Heart right ventricle (tissue), 16 donors: ENCODE data around the gene HDAC9. TPM values are rescaled to one million over a fixed set of nuclear protein-coding genes. Genes with fewer than 3 reads are reported as not detected.
"Not testable (repeated sequence)": the region's sequence is repeated elsewhere in the genome, so short reads cannot be mapped to it uniquely, and the experiment has no call there.

ENCODE experiments used
- ATAC-seq, 8 donors: fragments of 200-7000 bp; cut with Tn5 transposase; one replicate each; pipeline ENCODE4 v1.9.1; 2020; ENCODE audit warnings: mild to moderate bottlenecking in 8 of 8, moderate library complexity in 8 of 8, moderate number of reproducible peaks in 1 of 8
- DNase-seq, 2 donors: peaks; one replicate each; pipeline ENCODE4 v3.0.0-alpha.2; 2020
- H3K27ac ChIP-seq, 10 donors: fragments of 200-600 bp; sonication (generic) in 2 of 10; one replicate each; pipeline versions ENCODE4 v1.5.0 to v1.8.0; 2020 to 2022; ENCODE audit warnings: mild to moderate bottlenecking in 3 of 10
- H3K27me3 ChIP-seq, 7 donors: fragments of 200-600 bp; one replicate each; pipeline ENCODE4 v1.8.0; 2021 to 2022; ENCODE audit warnings: mild to moderate bottlenecking in 2 of 7
- H3K36me3 ChIP-seq, 9 donors: fragments of 200-600 bp; sonication (generic) in 1 of 9; one replicate each; pipeline versions ENCODE4 v1.5.0 to v1.8.0; 2020 to 2022; ENCODE audit warnings: mild to moderate bottlenecking in 2 of 9
- H3K4me1 ChIP-seq, 9 donors: fragments of 200-600 bp; sonication (generic) in 1 of 9; one replicate each; pipeline versions ENCODE4 v1.5.0 to v1.8.0; 2020 to 2022; ENCODE audit warnings: mild to moderate bottlenecking in 4 of 9
- H3K4me3 ChIP-seq, 10 donors: fragments of 200-600 bp; sonication (generic) in 2 of 10; one replicate each; pipeline versions ENCODE4 v1.5.0 to v1.8.0; 2020 to 2022; ENCODE audit warnings: mild to moderate bottlenecking in 7 of 10, moderate library complexity in 2 of 10
- H3K9me3 ChIP-seq, 11 donors: fragments of 200-600 bp in 10 of 11; sonication (generic) in 2 of 11; one replicate each; pipeline versions ENCODE4 v1.5.0 to v1.8.0; 2013 to 2022; ENCODE audit warnings: mild to moderate bottlenecking in 2 of 11, control low read depth in 1 of 11, moderate library complexity in 1 of 11
- WGBS, 2 donors: extraction: QIAGEN DNeasy Blood & Tissue Kit; methylation state at CpG; one replicate each; pipeline ENCODE4 v1.1.7; 2013; ENCODE audit warnings: inconsistent platforms in 1 of 2; 5-methylcytosine and 5-hydroxymethylcytosine counted together
- intact Hi-C, 10 donors: fragments of 100-400 bp; cut with DNase I; formaldehyde crosslinking; loops; one replicate each; pipeline versions ENCODE4 v1.11.1 to v1.14.2; 2022
- polyA plus RNA-seq, 2 donors: library from polyadenylated mRNA; stranded (reverse); fragments of 200-250 nt; gene quantifications; one replicate each; pipeline ENCODE4 v1.2.3, GENCODE V29; 2013
- total RNA-seq, 10 donors: library from RNA; stranded (reverse); fragmentation: NEBNext Ultra II Directional in 3 of 10; extraction: Animal tissue kit (Norgen Biotek cat#: 25700) in 3 of 10; gene quantifications; one replicate each; pipeline versions ENCODE4 v1.2.1 to v1.2.4, GENCODE V29; 2021 to 2023
- TF ChIP-seq, protein P1 (sequence below), 9 donors: fragments of 200-600 bp; sonication (generic) in 2 of 9; IDR thresholded peaks; one replicate each; pipeline versions ENCODE4 v1.5.0 to v1.8.0; 2021 to 2022; ENCODE audit warnings: antibody characterized with exemption in 9 of 9, mild to moderate bottlenecking in 5 of 9, moderate library complexity in 1 of 9
- donor health status: Arrhythmogenic right ventricular cardiomyopathy.
- donor health status: ischemic (EF 13 %, LVEDD 7.1; RV severe dilation, severe dysfunction).
- donor health status: healthy with polysubstance abuse.
- donor health status: DM: no; HTN: yes; CAD: no.
- donor health status: DM: no; HTN: no; CAD: no.
- donor health status: ischemic (EF 25% LVEDD 6.9; RV normal size, moderate dysfunction).
- donor health status: ischemic (EF 25% LVEDD 5.7; RV mildly dilated, moderate dysfunction).
- donor health status: healthy.
- donor health status: DM: yes; HTN: yes; CAD: no.
- donor health status: Ischemic cardiomyopathy.
- donor health status: ischemic (EF 35%, LVEDD 5.7; RV mildly dilated, moderate dysfunction).
- donor health status: nonischemic (EF 11% LVEDD 7.7; RV severe dilation, severe dysfunction).
- donor health status: DM: yes; HTN: yes; CAD: no.
- donor health status: PGD.
- donor health status: ischemic (EF 29% LVEDD 5.4; RV normal size, mild dysfunction).
- donor health status: nonischemic (EF 23%, LVEDD 6.1; RV moderate dilation, normal function).

Gene HDAC9
- total and polyA plus RNA-seq, 12 donors: 1.9 to 66.1 (median 38.6) TPM

DNA sequence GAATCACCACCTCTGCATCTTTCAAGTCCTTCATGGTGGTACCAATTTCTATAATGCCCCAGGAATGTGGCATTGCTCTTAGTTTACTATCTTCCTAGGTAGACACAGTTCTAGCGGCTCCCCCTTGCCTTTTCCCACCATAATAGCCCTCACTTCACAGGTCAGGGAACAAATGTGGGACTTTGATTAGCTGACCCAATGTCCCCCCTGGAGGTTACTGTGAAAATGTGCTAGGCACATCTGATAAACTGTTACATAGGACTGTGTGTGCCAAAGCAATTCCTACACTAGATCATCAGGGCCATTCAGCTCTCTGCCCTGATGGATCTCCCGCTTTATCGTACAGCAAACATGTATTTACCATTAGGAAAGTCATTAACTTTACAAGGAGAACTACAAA is 527.9 kb downstream of the HDAC9 start:
- no peak overlapping the region for H3K27ac ChIP-seq
- H3K36me3 ChIP-seq: no peaks in the 10 kb centered on the region
- no peaks in the 10 kb centered on the region for H3K4me1 ChIP-seq
- TF ChIP-seq, protein P1, sequence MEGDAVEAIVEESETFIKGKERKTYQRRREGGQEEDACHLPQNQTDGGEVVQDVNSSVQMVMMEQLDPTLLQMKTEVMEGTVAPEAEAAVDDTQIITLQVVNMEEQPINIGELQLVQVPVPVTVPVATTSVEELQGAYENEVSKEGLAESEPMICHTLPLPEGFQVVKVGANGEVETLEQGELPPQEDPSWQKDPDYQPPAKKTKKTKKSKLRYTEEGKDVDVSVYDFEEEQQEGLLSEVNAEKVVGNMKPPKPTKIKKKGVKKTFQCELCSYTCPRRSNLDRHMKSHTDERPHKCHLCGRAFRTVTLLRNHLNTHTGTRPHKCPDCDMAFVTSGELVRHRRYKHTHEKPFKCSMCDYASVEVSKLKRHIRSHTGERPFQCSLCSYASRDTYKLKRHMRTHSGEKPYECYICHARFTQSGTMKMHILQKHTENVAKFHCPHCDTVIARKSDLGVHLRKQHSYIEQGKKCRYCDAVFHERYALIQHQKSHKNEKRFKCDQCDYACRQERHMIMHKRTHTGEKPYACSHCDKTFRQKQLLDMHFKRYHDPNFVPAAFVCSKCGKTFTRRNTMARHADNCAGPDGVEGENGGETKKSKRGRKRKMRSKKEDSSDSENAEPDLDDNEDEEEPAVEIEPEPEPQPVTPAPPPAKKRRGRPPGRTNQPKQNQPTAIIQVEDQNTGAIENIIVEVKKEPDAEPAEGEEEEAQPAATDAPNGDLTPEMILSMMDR (IDR thresholded peaks at IDR 0.05): no peak
- DNase-seq (no peak), ATAC-seq (no peak)
- no peak overlapping the region for H3K4me3 ChIP-seq
- H3K27me3 ChIP-seq: no peaks in the 10 kb centered on the region
- intact Hi-C loops: no loop called here
- 77 to 92% methylated on average over 3 of the region's 3 CpGs for WGBS, 2 donors
- H3K9me3 ChIP-seq: peaks cover 0 to 4% (median 0%) of the 10 kb centered on the region in 11 donors

DNA sequence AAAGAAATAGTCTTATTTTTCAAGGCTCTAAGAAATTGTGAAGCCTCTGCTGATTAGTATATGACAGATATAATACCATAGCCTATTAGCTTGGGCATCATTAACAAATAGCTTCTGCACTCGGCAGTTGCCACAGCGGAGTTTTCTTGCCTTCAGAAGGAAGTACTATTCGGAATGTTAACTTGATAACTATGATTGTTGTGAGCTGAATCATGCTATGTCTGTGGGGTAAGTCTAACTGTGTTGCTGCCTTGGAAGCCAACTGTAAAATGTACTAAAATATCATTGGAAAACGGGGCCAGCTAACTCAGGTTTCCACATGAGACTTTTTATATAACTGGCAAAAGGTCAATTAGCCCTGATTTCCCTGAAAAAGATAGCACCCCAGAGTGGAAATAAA is 528.7 kb downstream of the HDAC9 start:
- Histone ChIP-seq H3K4me1 (no peaks in the 10 kb centered on the region), H3K27ac (no peak overlapping the region), H3K4me3 (no peak overlapping the region), H3K36me3 (no peaks in the 10 kb centered on the region), H3K9me3 (peaks cover 0 to 4% (median 0%) of the 10 kb centered on the region in 11 donors), H3K27me3 (no peaks in the 10 kb centered on the region)
- WGBS, 2 donors: 44 to 51% methylated on average over 4 of the region's 4 CpGs
- intact Hi-C loops: no loop called here
- DNase-seq (no peak), ATAC-seq (no peak)
- TF ChIP-seq, protein P1 (IDR thresholded peaks at IDR 0.05): no peak

- Histone ChIP-seq H3K9me3 (peaks cover 0 to 4% (median 0%) of the 10 kb centered on the region in 11 donors), H3K36me3 (no peaks in the 10 kb centered on the region), H3K4me1 (no peaks in the 10 kb centered on the region), H3K4me3 (no peak overlapping the region), H3K27ac (no peak overlapping the region), H3K27me3 (no peaks in the 10 kb centered on the region)
- ATAC-seq (no peak), DNase-seq (no peak)
- 76 to 81% methylated on average over 1 of the region's 1 CpG for WGBS, 2 donors
- intact Hi-C loops: no loop called here
- TF ChIP-seq, protein P1 (IDR thresholded peaks at IDR 0.05): no peak
Observed at GRCh38 chr7:19026888-19027287, 531.3 kb downstream of the HDAC9 start.

DNA sequence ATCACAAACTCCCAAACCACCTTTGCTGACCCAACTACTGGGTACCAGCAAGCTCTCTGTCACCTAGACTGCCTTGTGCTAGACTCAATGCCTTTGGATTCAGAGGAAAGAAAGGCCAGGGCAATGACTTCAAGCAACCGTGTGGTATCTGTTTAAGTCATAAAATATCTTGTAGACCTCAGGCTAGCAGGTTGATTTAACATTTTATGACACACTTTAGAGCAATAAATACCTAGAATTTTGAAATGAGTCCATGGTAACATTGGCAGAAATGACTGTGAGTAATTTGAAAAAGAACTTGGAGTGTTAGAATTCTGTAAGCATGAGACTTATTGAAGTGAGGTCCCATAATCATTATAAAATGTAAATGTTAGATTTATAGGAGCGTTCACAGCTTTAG is 534.7 kb downstream of the HDAC9 start:
- Histone ChIP-seq H3K27me3 (no peaks in the 10 kb centered on the region), H3K9me3 (peaks cover 0 to 22% (median 4%) of the 10 kb centered on the region in 11 donors), H3K36me3 (no peaks in the 10 kb centered on the region), H3K4me3 (no peak overlapping the region), H3K4me1 (no peaks in the 10 kb centered on the region), H3K27ac (no peak overlapping the region)
- ATAC-seq (no peak), DNase-seq (no peak)
- intact Hi-C loops: no loop called here
- WGBS, 2 donors: 82 to 84% methylated on average over 2 of the region's 2 CpGs
- TF ChIP-seq, protein P1 (IDR thresholded peaks at IDR 0.05): no peak

DNA sequence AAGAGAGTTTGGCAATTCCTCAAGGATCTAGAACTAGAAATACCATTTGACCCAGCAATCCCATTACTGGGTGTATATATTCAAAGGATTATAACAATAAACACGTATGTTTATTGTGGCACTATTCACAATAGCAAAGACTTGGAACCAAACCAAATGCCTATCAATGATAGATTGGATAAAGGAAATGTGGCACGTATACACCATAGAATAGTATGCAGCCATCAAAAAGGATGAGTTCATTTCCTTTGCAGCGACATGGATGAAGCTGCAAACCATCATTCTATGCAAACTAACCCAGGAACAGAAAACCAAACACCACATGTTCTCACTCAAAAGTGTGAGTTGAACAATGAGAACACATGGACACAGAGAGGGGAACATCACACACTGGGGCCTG is 537.4 kb downstream of the HDAC9 start:
- H3K4me1 ChIP-seq, DNase-seq, H3K27ac ChIP-seq, ATAC-seq, H3K27me3 ChIP-seq, H3K36me3 ChIP-seq, H3K4me3 ChIP-seq, intact Hi-C loops: not testable (repeated sequence)
- WGBS, 2 donors: 90% methylated on average over 3 of the region's 3 CpGs
- peaks cover 0 to 45% (median 15%) of the 10 kb centered on the region in 11 donors for H3K9me3 ChIP-seq
